NCI-H1105 (cell line): ENCODE results near the gene MUC13.

Experiments used
- DNase-seq: peaks from one replicate; lab custom pipeline; 2025; lab: John Stamatoyannopoulos, UW

Gene MUC13

DNA sequence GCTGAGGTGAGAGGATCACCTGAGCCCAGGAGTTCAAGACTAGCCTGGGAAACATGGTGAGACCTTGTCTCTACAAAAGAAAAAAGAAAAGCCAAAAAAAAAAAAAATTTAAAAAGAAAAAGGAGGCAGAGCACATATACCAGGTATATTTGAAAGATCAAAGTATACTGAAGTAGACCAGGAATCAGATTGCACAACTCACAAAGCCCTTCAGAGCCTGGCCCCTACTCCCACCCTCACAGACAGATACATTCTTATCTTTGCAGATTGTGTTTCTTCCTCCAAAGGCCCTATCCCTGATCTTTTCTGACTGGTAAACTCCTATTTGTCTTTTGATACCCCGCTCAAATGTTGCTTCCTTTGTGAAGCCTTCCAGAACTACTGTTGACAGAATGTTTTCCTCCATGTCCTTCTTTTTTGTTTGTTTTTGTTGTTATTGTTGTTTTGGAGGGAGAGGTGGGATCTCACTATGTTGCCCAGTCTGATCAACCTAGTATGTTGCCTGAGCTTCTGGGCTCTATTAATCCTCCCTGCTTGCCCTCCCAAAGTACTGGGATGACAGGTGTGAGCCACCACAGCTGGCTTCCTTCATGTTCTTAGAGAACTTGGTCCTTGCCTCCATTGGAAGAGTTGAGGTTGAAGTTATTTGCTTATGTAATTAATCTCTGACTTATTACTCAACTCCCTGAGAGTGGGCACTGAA lies 37.6 kb downstream of the MUC13 start:
- DNase-seq: no peak

DNA sequence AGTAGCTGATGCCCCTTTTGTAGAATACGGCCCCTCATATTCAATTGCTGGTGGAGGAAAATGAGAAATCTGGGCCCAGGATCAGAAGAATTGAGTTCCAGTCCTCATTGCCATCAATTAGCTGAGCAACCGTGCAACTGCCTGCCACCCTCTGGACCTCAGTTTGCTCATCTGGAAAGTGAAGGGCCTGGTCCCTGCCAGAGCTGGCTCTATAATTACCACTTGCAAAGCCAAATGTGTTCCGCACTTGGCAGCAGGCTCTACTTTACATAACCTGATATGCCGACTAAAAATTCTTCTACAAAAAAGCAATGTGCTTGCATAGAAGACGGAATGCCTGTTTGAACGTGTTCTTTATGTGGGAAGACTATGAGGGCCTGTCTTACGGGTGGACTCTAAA lies 38.8 kb downstream of the MUC13 start:
- no peak for DNase-seq

DNA sequence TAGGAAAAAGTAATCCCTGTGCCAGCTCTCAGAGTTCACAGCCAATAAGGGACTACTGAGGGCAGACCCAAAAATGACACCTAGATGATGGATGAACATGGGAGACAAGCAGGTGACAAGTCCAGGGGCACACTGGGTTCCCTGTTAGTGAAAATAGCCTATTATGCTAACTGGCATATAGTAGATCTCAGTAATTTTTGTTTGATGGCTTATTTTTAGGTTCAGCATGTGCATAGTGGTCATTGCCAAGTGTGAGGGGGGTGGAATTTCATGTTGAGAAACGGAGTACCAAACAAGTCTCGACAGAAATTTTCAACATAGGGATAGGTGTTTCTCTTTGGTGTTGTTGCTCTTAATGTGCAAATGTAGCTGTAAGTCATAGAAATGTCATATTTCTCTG lies 41.0 kb downstream of the MUC13 start:
- no peak for DNase-seq

DNA sequence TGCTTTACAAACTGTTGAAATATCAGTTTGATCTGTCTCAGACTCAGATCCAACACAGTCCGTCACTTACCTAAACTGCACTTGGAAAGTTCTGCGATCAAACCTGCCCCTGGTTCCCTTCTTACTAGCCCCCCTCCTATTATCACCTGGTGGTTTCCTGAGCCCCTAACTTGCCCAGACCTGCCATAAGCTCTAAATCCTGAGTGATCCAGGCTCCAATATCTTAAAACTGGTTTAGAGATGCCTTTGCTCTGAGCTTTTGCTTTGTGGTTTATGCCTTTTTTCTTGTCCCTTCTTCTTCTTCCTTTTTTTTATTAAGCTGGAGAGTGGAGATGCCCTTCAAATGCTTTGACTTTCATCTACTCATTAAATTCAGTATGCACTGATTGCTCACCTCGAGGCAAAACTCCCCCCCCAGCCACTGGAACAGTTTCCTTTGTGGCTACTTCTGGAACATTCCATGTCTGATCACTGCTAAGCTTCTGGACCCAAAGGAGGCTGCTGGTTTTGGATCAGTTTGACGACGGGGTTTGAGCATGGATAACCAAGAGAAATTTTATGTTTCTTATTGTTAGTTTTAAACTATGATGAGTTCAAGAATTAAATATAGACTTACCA lies 43.9 kb downstream of the MUC13 start:
- no peak for DNase-seq

DNA sequence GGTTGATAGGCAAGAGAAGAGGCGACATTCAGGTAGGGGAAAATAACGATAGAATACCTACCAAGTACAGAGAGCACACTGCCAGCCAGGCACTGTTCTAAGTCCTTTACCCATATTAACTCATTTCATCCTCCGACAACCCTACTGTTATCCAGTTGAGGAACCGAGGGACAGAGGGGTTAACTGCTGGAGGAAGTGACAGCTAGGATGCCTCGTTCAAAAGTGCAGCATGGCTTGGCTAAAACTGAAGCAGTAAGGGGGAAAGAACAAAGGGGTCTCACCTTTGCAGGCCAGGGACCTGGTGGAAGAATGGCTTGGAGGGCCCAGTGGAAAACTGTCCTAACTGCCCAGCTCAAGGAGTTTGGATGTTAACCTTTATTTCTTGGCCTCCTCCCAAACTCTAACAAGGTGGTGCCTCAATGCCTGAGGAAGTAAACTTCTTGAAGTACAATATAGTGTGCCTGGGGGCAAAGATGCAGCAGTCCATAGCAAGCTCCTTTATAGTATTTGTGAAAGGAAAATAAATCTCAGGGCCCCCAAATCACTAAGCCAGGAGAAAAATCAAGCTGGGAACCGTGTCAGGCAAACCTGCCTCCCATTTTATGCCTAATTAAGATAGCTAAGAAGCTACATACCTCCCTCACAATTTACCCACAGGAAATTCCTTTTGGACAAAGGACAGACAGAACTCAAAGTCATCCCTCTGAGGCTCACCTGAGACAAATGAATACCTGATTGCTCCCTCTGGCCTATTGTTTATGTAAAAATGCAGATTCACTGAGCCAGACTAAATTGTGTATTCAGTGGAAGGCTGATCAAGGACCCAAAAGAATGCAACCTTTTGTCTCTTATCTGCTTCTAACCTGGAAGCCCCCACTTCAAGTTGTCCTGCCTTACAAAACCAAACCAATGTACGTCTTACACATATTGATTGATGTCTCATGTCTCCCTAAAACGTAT lies 45.8 kb downstream of the MUC13 start:
- DNase-seq: no peak

DNA sequence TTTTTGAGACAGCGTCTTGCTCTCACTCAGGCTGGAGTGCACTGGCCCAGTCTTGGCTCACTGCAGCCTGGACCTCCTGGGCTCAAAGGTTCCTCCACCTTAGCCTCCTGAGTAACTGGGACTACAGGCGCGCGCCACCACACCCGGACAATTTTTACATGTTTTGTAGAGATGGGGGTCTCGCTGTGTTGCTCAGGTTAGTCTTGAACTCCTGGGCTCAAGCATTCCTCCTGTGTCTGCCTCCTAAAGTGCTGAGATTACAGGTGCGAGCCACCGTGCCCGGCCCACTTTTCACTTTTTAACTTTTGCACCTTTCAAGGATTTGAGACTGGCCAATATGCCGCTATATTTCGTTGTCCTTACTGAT lies 46.6 kb downstream of the MUC13 start:
- DNase-seq: no peak

DNA sequence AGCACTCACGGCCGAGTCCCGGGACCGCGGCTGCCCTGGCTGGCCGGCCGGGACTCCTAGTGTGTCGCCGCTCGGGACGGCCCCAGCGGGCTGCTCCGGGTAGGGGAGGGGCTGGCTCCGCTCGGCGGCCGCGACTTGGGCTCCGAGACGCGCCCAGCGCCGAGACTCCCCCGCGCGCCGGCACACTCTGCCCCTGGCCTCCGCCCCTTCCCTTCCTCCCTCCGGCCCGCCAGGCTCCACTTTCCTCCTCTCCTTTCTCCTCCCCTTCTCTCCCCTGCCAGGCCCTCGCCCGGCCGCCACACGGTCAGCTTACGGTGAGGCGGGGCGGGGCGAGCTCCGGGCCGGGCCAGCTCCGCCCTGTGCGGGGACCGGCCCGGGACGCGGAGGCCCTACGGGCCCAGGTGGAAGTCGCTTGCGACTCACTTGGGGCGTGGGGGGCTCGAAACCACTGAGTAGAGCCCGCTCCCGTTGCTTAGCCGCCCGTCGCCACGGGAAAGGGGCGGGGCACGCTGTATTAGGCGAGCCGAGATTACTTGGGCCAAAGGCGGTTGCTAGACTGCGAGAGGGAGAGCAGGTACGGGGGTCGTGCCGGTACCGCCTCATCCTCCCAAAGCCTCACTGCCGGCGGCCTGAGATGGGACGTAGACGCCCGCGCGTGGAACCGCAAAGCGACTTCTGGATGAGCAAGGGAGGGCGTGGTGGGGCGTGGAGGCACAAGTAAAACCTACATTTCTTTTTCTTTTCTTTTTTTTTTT lies 47.2 kb downstream of the MUC13 start, which contains the start of gene ITGB5:
Gene ITGB5, minus strand, starts transcription at position 189 of the 755 bp plus-strand sequence. CDS start 365 bp downstream, outside the sequence.
- no peak for DNase-seq

DNA sequence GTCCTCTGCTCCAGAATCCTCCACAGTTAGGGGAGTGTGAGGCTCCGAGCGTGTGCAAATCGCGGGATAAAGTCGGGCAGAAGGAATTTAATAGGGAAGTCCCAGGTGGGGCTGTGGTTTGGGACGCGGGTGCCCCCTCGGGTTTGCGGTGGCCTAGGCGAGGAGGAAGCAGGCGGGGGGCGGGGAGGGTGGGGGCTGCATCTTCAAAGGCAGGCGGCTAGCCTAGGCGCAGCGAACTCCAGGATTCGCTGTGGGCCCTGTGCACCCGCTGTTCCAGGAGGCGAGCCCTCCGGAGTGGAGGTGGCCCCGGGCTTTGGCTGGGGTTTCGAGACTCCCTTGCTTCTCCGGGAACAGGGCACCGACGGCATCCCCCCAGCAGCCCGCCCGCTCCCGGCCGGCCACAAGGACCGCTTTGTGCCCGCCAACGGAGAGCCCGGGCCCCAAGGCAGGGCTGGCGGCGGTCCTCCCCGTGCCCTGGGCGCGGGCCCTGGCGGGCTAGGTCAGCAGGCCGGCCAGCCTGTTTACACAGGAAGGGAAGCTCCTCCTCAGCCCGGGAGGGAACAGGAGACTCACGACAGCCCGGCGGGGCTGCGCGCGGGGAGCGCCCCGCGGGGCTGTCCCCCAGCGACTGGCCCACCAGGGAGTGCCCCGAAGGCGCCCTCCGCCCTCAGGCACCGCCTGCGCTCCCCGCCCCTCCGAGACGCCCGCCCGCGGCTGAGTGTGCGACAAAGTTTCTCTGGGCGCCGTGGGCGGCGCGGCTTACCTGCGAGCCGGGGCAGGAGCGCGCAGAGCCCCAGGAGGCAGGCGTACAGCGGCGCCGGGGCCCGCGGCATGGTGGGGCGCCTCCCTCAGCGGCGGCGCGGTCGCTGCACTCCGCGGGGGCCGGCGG lies 48.1 kb downstream of the MUC13 start:
- peak; percentile 31 for DNase-seq

DNA sequence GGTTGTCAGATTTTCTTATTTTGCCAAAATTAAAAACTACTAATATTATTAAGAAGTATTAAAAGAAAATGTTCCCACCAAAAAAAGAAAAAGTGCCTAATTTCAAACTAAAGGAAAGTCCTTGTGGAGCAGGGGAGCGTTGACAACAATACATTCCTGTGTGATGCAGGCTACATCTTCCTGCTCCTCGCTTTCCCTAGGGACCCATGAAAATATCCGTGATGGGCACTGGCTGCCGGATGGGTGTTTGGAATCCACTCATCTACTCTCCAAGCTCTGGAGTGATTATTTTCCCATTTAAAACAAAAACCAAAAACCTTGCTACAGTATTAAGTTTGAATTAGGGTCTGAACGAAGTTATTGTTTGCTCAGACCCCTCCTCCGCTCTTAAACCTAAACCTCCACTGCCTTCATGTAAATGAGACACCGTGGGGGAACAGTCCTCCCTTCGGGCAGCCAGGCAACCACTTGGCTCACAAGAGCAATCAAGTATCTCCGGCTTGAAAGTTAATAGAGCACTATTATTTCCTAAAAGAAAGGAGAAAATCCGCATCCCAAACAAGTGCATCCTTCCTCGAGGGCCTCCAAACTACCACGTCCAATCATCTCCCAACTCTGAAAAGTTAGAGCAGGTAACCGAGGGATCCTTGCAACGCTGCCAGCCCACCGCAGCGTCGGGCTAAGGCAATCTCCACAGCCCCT lies 48.9 kb downstream of the MUC13 start:
- peak; percentile 21 for DNase-seq

DNA sequence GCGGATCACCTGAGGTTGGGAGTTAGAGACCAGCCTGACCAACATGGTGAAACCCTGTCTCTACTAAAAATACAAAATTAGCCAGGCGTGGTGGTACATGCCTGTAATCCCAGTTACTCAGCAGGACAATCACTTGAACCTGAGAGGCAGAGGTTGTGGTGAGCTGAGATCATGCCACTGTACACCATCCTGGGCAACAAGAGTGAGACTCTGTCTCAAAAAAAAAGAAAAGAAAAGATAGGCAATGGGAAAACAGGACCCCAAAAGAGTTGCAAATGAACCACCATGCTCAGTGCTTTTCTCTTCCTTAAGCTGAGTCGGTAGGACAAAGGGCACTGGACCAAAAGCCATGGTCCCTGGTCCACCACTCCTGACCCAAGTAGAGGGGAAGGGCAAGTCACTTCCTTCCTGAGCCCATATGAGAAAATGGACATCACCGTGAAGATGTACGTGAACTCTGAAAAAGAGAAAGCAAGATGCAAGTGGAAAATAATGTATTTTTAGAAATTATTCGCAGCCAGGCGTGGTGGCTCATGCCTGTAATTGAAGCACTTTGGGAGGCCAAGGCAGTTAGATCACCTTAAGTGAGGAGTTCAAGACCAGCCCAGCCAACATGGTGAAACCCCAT lies 50.0 kb downstream of the MUC13 start:
- no peak for DNase-seq

DNA sequence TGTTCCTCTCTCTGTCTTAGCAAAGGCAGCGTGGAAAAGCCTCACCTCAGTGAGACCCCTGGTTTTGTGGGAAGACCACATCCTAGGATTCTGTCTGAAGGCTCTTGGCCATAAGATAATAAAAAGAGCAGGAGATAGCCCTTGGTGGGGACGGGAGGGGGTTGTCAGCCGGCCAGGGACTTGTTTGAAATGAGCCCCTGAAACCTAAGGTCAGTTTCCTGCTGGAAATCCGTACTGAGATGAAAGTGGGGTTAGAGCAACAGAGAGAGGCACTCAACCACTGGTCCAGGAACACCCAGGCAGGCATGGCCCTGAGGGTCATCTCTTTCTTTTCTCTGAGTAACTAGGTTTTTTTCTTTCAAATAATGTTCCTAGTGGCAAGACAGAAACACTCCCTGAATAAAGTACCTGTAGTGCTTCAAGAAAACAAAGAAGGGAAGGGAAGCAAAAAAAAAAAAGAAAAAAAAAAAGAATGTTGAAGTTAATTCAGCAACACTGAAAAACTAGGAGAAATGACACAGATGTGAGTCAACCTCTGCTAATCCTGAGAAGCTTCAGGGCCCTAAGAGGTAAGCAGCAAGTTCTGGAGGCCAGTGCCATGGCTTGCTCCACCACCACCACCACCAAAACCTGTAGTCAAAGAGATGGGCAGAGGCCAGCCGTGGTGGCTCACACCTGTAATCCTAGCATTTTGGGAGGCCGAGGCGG lies 50.6 kb downstream of the MUC13 start:
- DNase-seq: no peak

DNA sequence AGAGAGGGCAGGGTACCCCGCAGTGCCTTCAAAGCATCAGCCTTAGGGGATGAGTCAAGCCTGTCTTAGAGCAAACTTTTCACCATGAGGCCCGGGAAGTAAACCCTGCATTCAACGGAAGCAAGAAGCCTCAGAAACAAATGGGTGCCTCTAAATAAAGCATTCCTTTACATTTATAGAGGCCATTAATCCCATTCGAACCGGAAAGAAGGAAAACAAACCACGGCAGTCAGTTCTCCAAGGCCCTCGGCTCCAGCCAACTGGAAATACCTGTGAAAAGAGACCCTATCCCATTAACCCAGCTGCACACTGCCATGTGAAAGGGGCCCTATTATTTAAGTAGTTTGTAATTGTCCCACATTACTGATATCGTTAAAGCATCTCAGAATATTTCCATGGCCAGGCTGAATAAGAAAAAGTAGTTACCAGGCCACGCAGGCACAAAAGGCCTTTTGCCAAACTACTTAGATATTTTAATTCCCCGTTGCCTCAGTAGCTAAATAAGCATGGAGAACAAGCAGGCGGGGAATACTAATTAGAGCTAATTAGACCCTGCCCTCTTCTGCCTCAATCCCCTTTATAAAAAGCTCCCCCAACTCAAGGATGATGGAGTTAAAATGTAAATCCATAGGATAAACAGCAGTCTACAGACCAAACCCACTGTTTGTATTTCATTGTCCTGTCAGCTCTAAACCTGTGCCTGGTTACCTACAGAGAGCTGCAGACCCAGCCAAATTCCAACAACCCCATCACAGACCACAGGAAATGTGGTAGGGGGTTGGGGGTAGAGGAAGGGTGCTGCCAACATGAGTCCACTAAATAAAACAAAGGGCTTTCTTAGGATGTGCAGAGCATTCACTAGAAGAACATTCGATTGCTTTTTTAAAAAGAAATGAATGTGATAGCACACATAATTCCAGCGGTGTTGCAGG lies 51.5 kb downstream of the MUC13 start:
- no peak for DNase-seq

DNA sequence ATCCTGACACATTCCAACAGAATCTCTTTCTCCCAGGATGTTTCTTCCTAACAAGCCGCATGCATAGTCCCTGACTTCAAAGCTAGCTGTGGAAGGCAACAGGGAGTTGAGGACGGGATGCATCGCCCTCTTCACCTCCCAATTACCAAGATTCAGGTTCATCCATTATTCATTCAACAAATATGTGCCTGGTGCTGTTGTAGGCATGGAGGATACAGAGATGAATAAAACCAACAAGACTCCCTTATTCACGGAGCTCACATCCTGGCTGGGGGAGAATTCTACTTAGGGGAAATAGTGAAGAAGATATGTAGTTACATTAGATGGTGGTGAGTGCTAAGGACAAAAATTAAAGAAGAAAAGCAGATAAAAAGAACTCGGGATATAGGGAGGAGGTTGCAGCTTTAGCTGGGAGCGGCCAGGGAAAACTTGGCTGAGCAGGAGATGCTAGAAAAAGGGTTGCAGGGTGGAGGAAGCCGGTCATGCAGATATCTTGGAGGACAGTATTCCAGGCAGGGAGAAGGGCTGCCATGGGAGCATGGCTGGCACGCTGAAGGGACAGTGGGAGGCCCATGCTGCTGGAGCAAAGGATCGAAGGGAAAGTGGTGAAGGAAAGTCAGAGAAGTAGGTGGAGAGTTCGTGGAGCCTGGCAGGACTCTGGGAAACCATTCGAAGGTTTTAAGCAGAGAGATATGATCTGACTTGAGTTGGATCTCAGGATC lies 52.4 kb downstream of the MUC13 start:
- no peak for DNase-seq

DNA sequence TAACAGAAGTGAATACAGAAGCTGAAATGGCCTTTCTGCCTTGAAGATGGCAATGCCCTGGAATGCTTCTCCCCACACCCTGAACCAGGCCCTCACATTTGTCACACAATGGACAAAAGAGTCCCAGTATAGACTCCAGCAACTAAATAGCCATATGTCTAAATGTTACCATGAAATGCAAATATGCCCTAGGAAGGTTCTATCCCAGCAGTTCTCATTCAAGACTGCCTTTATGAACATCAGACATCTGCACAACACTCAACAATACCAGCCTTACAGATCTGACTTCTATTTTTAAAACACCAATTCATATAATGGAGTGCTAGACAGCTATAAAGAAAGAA lies 55.2 kb downstream of the MUC13 start:
- no peak for DNase-seq

DNA sequence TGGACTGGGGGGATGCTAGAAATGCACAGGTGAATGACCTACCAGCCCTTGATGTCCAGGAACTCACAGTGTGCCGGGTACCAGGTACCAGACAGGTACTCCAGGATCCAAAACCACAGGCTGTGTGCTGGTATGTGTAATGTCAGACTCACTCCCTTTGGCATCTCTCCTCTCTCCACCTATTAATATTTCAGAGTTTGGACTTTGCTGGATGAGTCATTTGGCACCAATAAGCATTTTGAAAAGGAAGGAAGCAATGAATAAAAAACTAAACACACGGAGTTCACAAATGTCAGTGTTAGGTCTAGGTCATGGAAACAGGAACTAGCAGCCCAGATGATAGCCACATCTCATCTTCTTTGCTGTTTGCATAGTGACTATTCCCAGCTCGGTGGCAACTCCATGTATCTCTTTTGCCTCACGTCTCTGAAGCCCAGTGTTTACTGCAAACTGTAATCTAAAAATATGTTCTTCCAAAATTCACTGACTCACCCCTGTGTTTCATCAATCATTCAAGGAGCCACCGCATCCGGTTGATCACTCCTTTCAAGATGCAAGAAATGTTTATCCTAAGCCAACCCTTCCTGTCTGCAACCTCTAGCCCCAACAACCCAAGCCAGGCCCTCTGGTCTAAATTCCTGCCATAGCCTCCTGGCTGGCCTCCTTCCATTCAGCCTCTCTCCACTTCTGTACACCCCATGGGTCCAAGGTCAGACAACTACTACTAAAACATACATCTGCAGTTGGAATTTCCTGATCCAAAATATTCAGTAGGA lies 55.8 kb downstream of the MUC13 start:
- no peak for DNase-seq

DNA sequence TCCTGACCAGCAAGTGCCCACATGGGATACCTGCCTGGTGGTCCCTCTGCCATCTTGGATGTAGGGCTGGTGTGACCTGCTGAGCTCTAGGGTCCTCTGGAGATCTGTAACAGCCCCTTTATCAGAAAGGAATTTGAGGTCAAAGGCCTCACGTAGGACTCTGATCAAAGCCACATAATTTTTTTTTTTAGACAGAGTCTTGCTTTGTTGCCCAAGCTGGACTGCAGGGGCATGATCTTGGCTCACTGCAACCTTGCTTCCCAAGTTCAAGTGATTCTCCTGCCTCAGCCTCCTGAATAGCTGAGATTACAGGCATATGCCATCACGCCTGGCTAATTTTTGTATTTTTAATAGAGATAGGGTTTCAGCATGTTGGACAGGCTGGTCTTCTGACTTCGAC lies 56.9 kb downstream of the MUC13 start:
- no peak for DNase-seq

DNA sequence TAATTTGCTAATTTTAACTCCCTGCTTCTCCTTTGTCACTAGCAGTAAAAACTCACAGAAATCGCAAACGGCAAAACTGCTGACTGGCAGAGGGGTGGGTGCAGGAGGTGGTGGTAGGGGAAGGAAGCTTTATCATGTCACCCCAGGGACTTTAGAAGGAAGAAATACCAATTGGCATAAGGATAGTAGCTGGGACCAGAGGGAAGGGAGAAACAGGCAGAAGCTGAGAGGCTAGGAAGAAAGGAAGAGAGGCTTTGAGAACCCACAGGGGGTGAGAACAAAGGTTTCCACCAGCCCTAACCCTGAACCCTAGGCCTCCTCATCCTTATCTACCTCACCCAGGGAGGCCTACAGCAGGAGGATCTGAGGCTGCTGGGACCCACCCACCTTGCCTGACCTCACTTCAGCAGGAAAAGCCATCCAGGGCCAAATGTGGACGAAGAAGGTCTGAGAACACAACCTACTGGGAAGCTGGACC lies 58.1 kb downstream of the MUC13 start:
- no peak for DNase-seq
